Lung (tissue), 12 donors: Measurements from ENCODE around the gene SLC6A13. TPM values are rescaled to one million over a fixed set of nuclear protein-coding genes. Genes with fewer than 3 reads are reported as not detected.

ENCODE experiments used
- ATAC-seq: fragments of 200-7000 bp; cut with Tn5 transposase; one replicate; pipeline ENCODE4 v1.9.1; 2020; ENCODE audit warnings: moderate number of reproducible peaks; ENCODE audit not compliant: insufficient read depth, low FRiP score
- DNase-seq, 3 donors: peaks; one replicate each; pipeline ENCODE4 v3.0.0-alpha.2; 2013 to 2017
- H3K27ac ChIP-seq, 2 donors: one replicate each; pipeline ENCODE4 v1.5.1; 2013; ENCODE audit warnings: mild to moderate bottlenecking in 2 of 2, moderate library complexity in 2 of 2, control low read depth in 1 of 2, inconsistent platforms in 1 of 2, low read depth in 1 of 2, low read length in 1 of 2
- H3K27me3 ChIP-seq, 3 donors: one replicate each; pipeline ENCODE4 v1.5.1; 2013; ENCODE audit warnings: low read length in 2 of 3; ENCODE audit not compliant: control insufficient read depth in 3 of 3, insufficient read depth in 3 of 3
- H3K36me3 ChIP-seq, 4 donors: one replicate each; pipeline ENCODE4 v1.5.1; 2013; ENCODE audit warnings: low read length in 4 of 4, mild to moderate bottlenecking in 1 of 4, moderate library complexity in 1 of 4; ENCODE audit not compliant: control insufficient read depth in 4 of 4, insufficient read depth in 4 of 4
- H3K4me1 ChIP-seq, 5 donors: one replicate each; pipeline ENCODE4 v1.5.1; 2013; ENCODE audit warnings: low read length in 5 of 5, mild to moderate bottlenecking in 2 of 5, moderate library complexity in 1 of 5; ENCODE audit not compliant: control insufficient read depth in 5 of 5, insufficient read depth in 5 of 5
- H3K4me3 ChIP-seq: one replicate; pipeline ENCODE4 v1.5.1; 2013; ENCODE audit warnings: mild to moderate bottlenecking, control low read depth, moderate library complexity
- H3K9ac ChIP-seq, 2 donors: one replicate each; pipeline ENCODE4 v1.5.1; 2013; ENCODE audit warnings: low read length in 2 of 2, control low read depth in 1 of 2; ENCODE audit not compliant: insufficient read depth in 1 of 2
- H3K9me3 ChIP-seq, 4 donors: one replicate each; pipeline ENCODE4 v1.5.1; 2013; ENCODE audit warnings: low read length in 3 of 4, mild to moderate bottlenecking in 1 of 4, moderate library complexity in 1 of 4; ENCODE audit not compliant: control insufficient read depth in 4 of 4, insufficient read depth in 3 of 4
- WGBS, 2 donors: extraction: QIAGEN DNeasy Blood & Tissue Kit; methylation state at CpG; one replicate each; pipeline ENCODE4 v1.1.7; 2013; 5-methylcytosine and 5-hydroxymethylcytosine counted together
- polyA plus RNA-seq, 2 donors: library from polyadenylated mRNA; stranded (reverse); fragments of 200-250 nt; gene quantifications; one replicate each; pipeline ENCODE4 v1.2.1, GENCODE V29; 2013
- total RNA-seq, 2 donors: library from RNA; depleted of rRNA in 1 of 2; stranded (reverse); fragments of >200 nt in 1 of 2; gene quantifications; one replicate each; pipeline ENCODE4 v1.2.1, GENCODE V29; 2014 to 2021
- TF ChIP-seq, protein P1 (sequence below): IDR thresholded peaks from 2 replicates; pipeline ENCODE4 v1.5.1; 2012; ENCODE audit warnings: mild to moderate bottlenecking; ENCODE audit errors: control extremely low read depth, extremely low read depth
- donor health status: control.
- donor health status: control.
- donor health status: Bipolar disorder and iron deficiency.
- donor health status: healthy.
- donor health status: DM: yes; HTN: yes; CAD: no.

The SLC6A13 gene
- total and polyA plus RNA-seq, 4 donors, result 0.46 to 2.4 (median 1.0) TPM

DNA sequence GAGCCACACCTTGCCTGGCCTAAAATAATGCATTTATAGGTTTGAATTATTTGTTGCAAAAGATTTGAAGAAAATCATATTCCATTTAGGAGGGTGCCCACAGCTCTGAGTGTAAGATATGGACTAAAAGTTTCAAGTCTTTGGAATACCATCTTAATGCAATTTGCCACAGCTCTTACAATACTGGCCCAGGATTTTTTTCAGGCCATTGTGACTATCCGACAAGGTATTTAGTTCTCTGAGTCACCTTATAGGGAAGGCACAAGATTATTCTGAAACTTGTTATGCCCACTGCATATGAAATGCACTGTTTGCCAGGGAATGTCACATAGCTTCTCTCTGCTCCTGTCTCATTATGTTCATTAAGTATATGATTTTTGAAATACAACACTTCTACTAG lies 29.6 kb upstream of the SLC6A13 start:
- Histone ChIP-seq H3K9ac (no peak overlapping the region), H3K4me1 (peaks cover 0 to 6% (median 0%) of the 10 kb centered on the region in 5 donors), H3K36me3 (peaks cover 7 to 32% (median 27%) of the 10 kb centered on the region in 4 donors), H3K9me3 (no peaks in the 10 kb centered on the region), H3K27me3 (no peaks in the 10 kb centered on the region), H3K4me3 (no peak overlapping the region), H3K27ac (no peak overlapping the region)
- TF ChIP-seq, protein P1, sequence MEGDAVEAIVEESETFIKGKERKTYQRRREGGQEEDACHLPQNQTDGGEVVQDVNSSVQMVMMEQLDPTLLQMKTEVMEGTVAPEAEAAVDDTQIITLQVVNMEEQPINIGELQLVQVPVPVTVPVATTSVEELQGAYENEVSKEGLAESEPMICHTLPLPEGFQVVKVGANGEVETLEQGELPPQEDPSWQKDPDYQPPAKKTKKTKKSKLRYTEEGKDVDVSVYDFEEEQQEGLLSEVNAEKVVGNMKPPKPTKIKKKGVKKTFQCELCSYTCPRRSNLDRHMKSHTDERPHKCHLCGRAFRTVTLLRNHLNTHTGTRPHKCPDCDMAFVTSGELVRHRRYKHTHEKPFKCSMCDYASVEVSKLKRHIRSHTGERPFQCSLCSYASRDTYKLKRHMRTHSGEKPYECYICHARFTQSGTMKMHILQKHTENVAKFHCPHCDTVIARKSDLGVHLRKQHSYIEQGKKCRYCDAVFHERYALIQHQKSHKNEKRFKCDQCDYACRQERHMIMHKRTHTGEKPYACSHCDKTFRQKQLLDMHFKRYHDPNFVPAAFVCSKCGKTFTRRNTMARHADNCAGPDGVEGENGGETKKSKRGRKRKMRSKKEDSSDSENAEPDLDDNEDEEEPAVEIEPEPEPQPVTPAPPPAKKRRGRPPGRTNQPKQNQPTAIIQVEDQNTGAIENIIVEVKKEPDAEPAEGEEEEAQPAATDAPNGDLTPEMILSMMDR, result no peak
- no peak for ATAC-seq
- no peak for DNase-seq
- 97 to 100% methylated on average over 1 of the region's 1 CpG for WGBS, 2 donors

DNA sequence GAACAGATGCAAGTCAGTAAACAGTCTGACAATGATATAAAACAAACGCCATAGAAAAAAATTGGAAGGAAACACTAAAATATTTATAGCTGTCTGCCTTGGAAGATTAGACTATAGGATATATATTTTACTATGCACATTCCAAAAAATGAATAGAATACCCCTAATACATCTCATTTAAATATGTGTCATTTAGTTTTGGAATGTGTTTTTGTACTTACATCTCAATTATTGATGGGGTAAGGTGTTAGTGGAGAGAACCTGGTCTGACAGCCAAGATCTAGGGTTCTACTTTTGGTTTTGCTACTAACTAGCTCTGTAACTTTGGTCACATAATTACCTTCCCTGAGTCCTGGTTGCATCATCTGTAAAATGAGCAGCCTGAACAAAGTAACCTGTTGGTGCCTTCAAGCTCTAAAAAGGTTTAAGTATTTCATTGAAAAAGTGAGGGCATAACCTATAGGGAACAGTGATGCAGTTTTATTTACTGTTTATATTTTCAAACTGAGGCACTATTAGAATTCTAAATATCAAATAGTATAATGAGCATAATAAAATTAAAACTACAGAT lies 28.6 kb upstream of the SLC6A13 start:
- H3K27ac ChIP-seq, result no peak overlapping the region
- ATAC-seq (no peak), DNase-seq (peak in 1 of 3 donors; percentile 10)
- WGBS, 2 donors, result 76 to 78% methylated on average over 1 of the region's 1 CpG
- peaks cover 7 to 38% (median 27%) of the 10 kb centered on the region in 4 donors for H3K36me3 ChIP-seq
- peaks cover 0 to 6% (median 0%) of the 10 kb centered on the region in 5 donors for H3K4me1 ChIP-seq
- H3K9ac ChIP-seq, result no peak overlapping the region
- no peaks in the 10 kb centered on the region for H3K9me3 ChIP-seq
- H3K27me3 ChIP-seq, result no peaks in the 10 kb centered on the region
- no peak overlapping the region for H3K4me3 ChIP-seq
- TF ChIP-seq, protein P1, result no peak

DNA sequence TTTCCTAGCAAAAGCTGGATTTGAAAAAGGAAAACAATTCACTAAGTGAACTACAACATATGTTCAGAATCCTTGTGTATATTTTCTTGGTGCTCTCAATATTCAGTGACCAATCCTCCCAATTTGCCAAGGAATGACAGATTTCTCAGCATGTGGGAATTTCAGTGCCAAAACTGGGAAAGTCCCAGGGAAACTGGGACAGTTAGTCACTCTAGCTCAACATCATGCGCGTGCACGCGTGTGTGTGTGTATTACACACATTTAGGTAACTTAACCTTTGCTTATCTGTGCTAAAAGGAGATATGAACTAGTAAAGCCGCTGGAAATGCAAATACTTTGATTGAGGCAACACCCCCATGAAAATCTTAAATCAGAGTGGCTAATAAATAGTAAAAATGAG lies 26.1 kb upstream of the SLC6A13 start:
- H3K27me3 ChIP-seq, result no peaks in the 10 kb centered on the region
- H3K4me3 ChIP-seq, result no peak overlapping the region
- DNase-seq (no peak), ATAC-seq (no peak)
- no peak overlapping the region for H3K27ac ChIP-seq
- H3K4me1 ChIP-seq, result peaks cover 0 to 6% (median 0%) of the 10 kb centered on the region in 5 donors
- H3K36me3 ChIP-seq, result peaks cover 17 to 41% (median 25%) of the 10 kb centered on the region in 4 donors
- TF ChIP-seq, protein P1, result no peak
- WGBS, 2 donors, result 86 to 93% methylated on average over 5 of the region's 5 CpGs
- H3K9me3 ChIP-seq, result no peaks in the 10 kb centered on the region
- no peak overlapping the region for H3K9ac ChIP-seq
